Caco-2 (cell line): Measurements from ENCODE around the gene CENPP. TPM values are rescaled to one million over a fixed set of nuclear protein-coding genes. Genes with fewer than 3 reads are reported as not detected.

Experiments used
- BruUV-seq: library from RNA; stranded (reverse); fragments of 400-500 nt; replicated peaks from 2 replicates; lab custom pipeline; 2021; lab: Mats Ljungman, UMichigan
- CTCF ChIA-PET: fragments of 300-600 bp; sonication (Branson Sonifier 250); formaldehyde crosslinking; loops from one replicate; lab custom pipeline; 2022; ENCODE audit warnings: antibody characterized with exemption; lab: Charles Lee
- POLR2A ChIA-PET: fragments of 300-600 bp; sonication (Branson Sonifier 250); formaldehyde crosslinking; loops from one replicate; lab custom pipeline; 2022; ENCODE audit warnings: antibody characterized with exemption; lab: Charles Lee
- DNase-seq, 2 experiments: peaks; one replicate each; pipeline versions ENCODE4 v3.0.0 to v3.0.0-alpha.2; 2020 to 2022
- H3K27me3 ChIP-seq: replicated peaks from 2 replicates; pipeline ENCODE4 v1.6.0; 2011; ENCODE audit warnings: low read length; ENCODE audit not compliant: control insufficient read depth, insufficient read depth
- H3K36me3 ChIP-seq: 2 replicates; pipeline ENCODE4 v1.5.1; 2011; ENCODE audit warnings: low read length; ENCODE audit not compliant: control insufficient read depth, insufficient read depth
- H3K4me1 ChIP-seq: fragments of 250-450 bp; sonication (Bioruptor Pico); 2 replicates; pipeline ENCODE4 v1.5.1; 2020; ENCODE audit warnings: mild to moderate bottlenecking
- H3K4me3 ChIP-seq: 2 replicates; pipeline ENCODE4 v1.5.1; 2011; ENCODE audit warnings: low read depth, mild to moderate bottlenecking, control low read depth, low read length
- H3K9me3 ChIP-seq: fragments of 250-450 bp; sonication (Bioruptor Pico); 2 replicates; pipeline ENCODE4 v1.5.1; 2020; ENCODE audit warnings: mild to moderate bottlenecking, moderate library complexity
- H3K27ac Mint-ChIP-seq: one replicate; pipeline ENCODE4 v1.8.0; 2022; ENCODE audit warnings: mixed read lengths; ENCODE audit not compliant: unreplicated experiment
- H3K27me3 Mint-ChIP-seq: one replicate; pipeline ENCODE4 v1.8.0; 2022; ENCODE audit warnings: mixed read lengths; ENCODE audit not compliant: insufficient read depth, unreplicated experiment
- H3K36me3 Mint-ChIP-seq: one replicate; pipeline ENCODE4 v1.8.0; 2022; ENCODE audit warnings: mild to moderate bottlenecking, mixed read lengths; ENCODE audit not compliant: insufficient read depth, unreplicated experiment
- H3K4me1 Mint-ChIP-seq: one replicate; pipeline ENCODE4 v1.8.0; 2022; ENCODE audit warnings: low read depth, mixed read lengths; ENCODE audit not compliant: unreplicated experiment
- H3K4me3 Mint-ChIP-seq: one replicate; pipeline ENCODE4 v1.8.0; 2022; ENCODE audit warnings: mild to moderate bottlenecking, moderate library complexity, mixed read lengths; ENCODE audit not compliant: unreplicated experiment
- H3K9me3 Mint-ChIP-seq: one replicate; pipeline ENCODE4 v1.8.0; 2022; ENCODE audit warnings: mixed read lengths; ENCODE audit not compliant: unreplicated experiment
- intact Hi-C: fragments of 100-400 bp; cut with micrococcal nuclease; formaldehyde crosslinking; loops from one replicate; pipeline ENCODE4 v1.10.0; 2022; ENCODE audit not compliant: unreplicated experiment
- total RNA-seq: library from RNA; stranded (reverse); gene quantifications from 2 replicates; pipeline ENCODE4 v1.2.3, GENCODE V29; 2022
- TF ChIP-seq, protein P1 (sequence below), 2 experiments: fragments of 200-600 bp in 1 of 2; IDR thresholded peaks; 1 replicate in 1 of 2; 2 replicates in 1 of 2; pipeline versions ENCODE4 v1.5.1 to v1.8.0; 2011 to 2022; ENCODE audit warnings: antibody characterized with exemption in 1 of 2, control low read depth in 1 of 2, inconsistent platforms in 1 of 2, low read depth in 1 of 2, low read length in 1 of 2, mild to moderate bottlenecking in 1 of 2, moderate library complexity in 1 of 2; ENCODE audit not compliant: insufficient read depth in 1 of 2, severe bottlenecking in 1 of 2, unreplicated experiment in 1 of 2

CENPP gene
- total RNA-seq, 1 experiment from 2014 or later = 7.6 TPM

GRCh38 chr9:92385477-92385876 lies 59.7 kb downstream of the CENPP start:
- Mint-ChIP-seq H3K36me3 (no peaks in the 10 kb centered on the region), H3K9me3 (no peaks in the 10 kb centered on the region), H3K27ac (no peak overlapping the region), H3K4me3 (no peak overlapping the region), H3K4me1 (no peaks in the 10 kb centered on the region), H3K27me3 (no peaks in the 10 kb centered on the region)
- DNase-seq = no peak
- H3K4me3 ChIP-seq = no peak overlapping the region
- no peaks in the 10 kb centered on the region for H3K27me3 ChIP-seq
- BruUV-seq = no TSS peak
- H3K9me3 ChIP-seq = no peaks in the 10 kb centered on the region
- intact Hi-C loops = no loop called here
- TF ChIP-seq, protein P1, sequence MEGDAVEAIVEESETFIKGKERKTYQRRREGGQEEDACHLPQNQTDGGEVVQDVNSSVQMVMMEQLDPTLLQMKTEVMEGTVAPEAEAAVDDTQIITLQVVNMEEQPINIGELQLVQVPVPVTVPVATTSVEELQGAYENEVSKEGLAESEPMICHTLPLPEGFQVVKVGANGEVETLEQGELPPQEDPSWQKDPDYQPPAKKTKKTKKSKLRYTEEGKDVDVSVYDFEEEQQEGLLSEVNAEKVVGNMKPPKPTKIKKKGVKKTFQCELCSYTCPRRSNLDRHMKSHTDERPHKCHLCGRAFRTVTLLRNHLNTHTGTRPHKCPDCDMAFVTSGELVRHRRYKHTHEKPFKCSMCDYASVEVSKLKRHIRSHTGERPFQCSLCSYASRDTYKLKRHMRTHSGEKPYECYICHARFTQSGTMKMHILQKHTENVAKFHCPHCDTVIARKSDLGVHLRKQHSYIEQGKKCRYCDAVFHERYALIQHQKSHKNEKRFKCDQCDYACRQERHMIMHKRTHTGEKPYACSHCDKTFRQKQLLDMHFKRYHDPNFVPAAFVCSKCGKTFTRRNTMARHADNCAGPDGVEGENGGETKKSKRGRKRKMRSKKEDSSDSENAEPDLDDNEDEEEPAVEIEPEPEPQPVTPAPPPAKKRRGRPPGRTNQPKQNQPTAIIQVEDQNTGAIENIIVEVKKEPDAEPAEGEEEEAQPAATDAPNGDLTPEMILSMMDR (IDR thresholded peaks at IDR 0.05; ENCODE audit: insufficient read depth in 1 of 2, low read depth in 1 of 2, low read length in 1 of 2, severe bottlenecking in 1 of 2, unreplicated experiment in 1 of 2) = no peak
- no peaks in the 10 kb centered on the region for H3K36me3 ChIP-seq
- ChIA-PET POLR2A (no interaction called here), CTCF (no interaction called here)
- no peaks in the 10 kb centered on the region for H3K4me1 ChIP-seq

DNA sequence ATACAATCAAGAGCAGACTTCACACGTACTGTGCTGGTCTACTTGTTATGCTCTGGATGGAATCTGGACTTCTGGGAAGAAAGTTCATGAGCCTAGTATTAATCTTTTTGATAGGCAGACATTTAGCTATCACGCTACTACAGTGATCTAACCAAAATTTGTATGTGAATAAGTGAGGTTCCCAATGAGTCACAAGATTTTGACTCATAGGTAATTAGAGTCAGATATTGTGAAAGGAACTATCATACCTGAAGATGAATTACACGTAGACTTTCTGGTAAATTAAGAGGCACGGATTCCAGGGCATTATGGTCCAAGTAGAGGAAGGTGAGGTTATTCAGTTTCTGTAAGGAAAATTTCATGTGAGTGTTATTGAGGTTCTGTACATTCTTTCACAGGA lies 60.2 kb downstream of the CENPP start:
- intact Hi-C loops = no loop called here
- Mint-ChIP-seq H3K36me3 (no peaks in the 10 kb centered on the region), H3K9me3 (no peaks in the 10 kb centered on the region), H3K4me1 (no peaks in the 10 kb centered on the region), H3K4me3 (no peak overlapping the region), H3K27ac (no peak overlapping the region), H3K27me3 (no peaks in the 10 kb centered on the region)
- H3K9me3 ChIP-seq = no peaks in the 10 kb centered on the region
- no peaks in the 10 kb centered on the region for H3K36me3 ChIP-seq
- H3K4me1 ChIP-seq = no peaks in the 10 kb centered on the region
- no peaks in the 10 kb centered on the region for H3K27me3 ChIP-seq
- TF ChIP-seq, protein P1 (IDR thresholded peaks at IDR 0.05; ENCODE audit: insufficient read depth in 1 of 2, low read depth in 1 of 2, low read length in 1 of 2, severe bottlenecking in 1 of 2, unreplicated experiment in 1 of 2) = no peak
- POLR2A ChIA-PET = no interaction called here
- CTCF ChIA-PET = no interaction called here
- no peak for DNase-seq
- H3K4me3 ChIP-seq = no peak overlapping the region
- no TSS peak for BruUV-seq

DNA sequence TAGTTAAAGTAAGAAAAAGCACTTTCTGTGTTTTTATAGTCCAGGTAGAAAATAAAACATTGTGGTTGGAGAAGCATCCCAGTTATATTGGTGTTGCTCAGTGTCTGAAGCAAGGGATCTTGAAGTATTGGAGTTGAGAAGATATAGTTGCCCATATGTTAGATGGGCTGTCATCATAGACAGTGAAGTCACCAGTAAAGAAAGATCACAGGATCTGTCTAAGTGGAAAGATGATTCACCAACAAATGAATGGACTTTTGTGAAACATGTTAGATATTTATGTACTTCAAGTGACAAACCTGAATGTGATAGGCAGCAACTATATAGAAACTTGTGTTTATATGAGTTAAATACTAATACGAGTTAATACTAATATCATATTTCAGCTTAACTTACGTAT lies 66.9 kb downstream of the CENPP start:
- Mint-ChIP-seq H3K4me3 (no peak overlapping the region), H3K27me3 (no peaks in the 10 kb centered on the region), H3K4me1 (no peaks in the 10 kb centered on the region), H3K27ac (no peak overlapping the region), H3K36me3 (no peaks in the 10 kb centered on the region), H3K9me3 (no peaks in the 10 kb centered on the region)
- CTCF ChIA-PET = no interaction called here
- Histone ChIP-seq H3K4me3 (no peak overlapping the region), H3K4me1 (no peaks in the 10 kb centered on the region), H3K27me3 (no peaks in the 10 kb centered on the region), H3K36me3 (no peaks in the 10 kb centered on the region), H3K9me3 (no peaks in the 10 kb centered on the region)
- intact Hi-C loops = no loop called here
- BruUV-seq = no TSS peak
- POLR2A ChIA-PET = no interaction called here
- TF ChIP-seq, protein P1 (IDR thresholded peaks at IDR 0.05; ENCODE audit: insufficient read depth in 1 of 2, low read depth in 1 of 2, low read length in 1 of 2, severe bottlenecking in 1 of 2, unreplicated experiment in 1 of 2) = no peak
- DNase-seq = no peak
